HG02763 (cell line): ENCODE measurements around the gene GCSAM.

ENCODE experiments used
- ATAC-seq: cut with Tn5 transposase; IDR thresholded peaks from one replicate; pipeline ENCODE4 v1.9.1; 2021; ENCODE audit warnings: mild to moderate bottlenecking, moderate library complexity; ENCODE audit not compliant: unreplicated experiment

The GCSAM gene

DNA sequence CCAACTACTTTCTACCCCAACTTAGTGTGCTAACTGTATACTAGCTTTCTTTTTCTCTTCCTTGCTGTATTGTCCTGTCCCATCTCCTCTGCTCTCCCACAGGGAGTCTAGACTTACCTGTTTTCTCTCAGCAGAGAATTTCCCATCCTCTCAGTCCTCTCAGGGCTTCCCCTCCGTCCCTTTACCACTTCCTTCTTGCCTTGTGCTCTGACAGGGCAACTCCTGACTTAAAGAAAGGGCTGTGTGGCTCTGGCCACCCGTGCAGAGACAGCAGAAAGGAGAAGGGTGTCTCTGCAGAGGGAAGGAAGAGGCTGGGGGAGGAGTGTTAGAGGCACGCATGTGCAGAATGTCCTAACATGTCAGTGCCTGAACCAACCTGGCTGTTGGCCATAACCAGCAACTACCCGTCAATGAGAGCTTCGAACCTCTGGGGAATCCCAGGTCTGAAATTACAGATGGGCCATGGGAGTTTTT is at the start of gene GCSAM:
GCSAM (minus strand) TSS at position 274 of the 474 bp plus-strand sequence; CDS start at position 146, 128 bp downstream.
- peak; percentile 79 for ATAC-seq

DNA sequence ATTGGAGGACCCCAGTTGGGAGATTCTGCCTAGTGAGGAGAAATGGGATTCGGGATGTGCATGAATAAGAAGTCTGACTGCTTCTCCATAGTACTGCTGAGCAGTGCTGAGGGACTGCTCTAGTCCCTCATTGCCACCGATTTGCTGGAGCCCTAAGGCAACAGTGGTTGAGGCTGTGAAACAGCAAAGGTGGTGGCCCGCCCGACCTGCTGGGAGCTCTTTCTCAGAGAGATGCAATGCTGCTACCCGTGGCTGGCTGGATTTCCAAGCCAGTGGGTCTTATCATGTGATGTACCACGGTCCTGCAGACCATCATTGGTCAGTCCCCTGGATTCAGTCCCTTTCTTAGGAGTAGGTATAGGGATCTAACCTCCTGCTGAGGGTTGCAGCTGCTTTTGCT is 42.6 kb upstream of the GCSAM start:
- no peak for ATAC-seq

GRCh38 chr3:112175037-112175436 is 42.0 kb upstream of the GCSAM start:
- ATAC-seq = no peak

GRCh38 chr3:112171144-112171543 is 38.1 kb upstream of the GCSAM start:
- no peak for ATAC-seq

DNA sequence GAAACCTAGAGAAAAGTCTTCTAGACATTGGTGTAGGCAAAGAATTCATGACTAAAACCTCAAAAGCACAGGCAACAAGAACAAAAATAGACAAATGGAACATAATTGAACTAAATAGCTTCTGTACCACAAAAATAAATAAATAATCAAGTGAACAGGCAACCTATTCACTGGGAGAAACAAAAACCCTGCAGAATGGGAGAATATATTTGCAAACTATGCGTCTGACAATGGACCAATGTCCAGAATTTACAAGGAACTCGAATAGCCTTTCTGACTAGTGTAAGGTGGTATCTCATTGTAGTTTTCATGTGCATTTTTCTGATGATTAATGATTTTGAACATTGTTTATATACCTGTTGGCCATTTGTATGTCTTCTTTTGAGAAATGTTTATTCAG is 37.0 kb upstream of the GCSAM start:
- no peak for ATAC-seq

DNA sequence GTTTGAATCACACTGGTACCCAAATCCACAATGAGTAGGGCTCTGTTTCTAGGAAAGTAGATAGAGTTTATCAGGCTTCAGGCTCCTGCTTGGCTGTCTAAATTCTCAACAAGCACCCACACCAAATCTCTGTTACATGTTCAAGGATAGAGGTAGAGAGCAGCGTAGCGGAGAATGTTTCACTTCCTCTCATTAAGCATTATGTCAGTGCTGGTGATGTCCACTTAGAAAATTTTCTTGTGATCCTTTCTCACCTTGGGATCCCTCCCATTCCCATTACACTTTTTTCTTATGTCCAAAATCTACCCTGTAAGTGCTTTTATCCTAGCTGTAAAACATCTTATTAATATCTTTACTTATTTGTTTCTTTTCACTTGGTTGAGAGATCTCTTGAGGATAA is 34.7 kb upstream of the GCSAM start:
- no peak for ATAC-seq

DNA sequence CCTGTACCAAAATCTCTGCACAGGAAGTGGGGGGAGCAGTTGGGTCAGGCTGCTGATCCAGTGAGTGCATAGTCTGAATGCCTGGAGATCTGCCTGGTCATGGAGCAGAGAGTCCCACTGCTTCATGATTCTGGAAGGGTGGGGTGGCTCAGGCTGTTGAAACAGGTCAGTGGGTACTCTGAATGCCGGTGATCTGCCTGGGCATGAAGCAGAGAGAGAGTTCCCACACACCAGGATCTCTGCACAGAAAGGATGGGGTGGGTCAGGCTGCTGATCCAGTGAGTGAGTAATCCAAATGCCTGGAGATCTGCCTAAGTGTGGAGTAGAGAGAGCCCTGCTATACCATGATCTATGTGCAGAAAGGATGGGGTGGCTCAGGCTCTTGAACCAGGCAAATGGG is 16.1 kb upstream of the GCSAM start:
- ATAC-seq = no peak

DNA sequence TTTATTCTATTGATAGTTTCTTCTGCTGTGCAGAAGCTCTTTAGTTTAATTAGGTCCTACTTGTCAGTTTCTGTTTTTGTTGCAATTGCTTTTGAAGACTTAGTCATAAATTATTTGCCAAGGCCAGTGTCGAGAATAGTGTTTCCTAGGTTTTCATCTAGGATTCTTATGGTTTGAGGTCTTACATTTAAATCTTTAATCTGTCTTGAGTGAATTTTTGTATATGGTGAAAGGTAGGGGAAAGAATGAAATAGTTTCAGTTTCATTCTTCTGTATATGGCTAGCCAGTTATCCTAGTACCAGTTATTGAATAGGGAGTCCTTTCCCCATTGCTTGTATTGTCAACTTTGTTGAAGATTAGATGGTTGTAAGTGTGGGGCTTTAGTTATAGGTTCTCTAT is 10.6 kb upstream of the GCSAM start:
- ATAC-seq = no peak

- ATAC-seq = no peak
Observed at GRCh38 chr3:112143251-112143650, 10.2 kb upstream of the GCSAM start.

DNA sequence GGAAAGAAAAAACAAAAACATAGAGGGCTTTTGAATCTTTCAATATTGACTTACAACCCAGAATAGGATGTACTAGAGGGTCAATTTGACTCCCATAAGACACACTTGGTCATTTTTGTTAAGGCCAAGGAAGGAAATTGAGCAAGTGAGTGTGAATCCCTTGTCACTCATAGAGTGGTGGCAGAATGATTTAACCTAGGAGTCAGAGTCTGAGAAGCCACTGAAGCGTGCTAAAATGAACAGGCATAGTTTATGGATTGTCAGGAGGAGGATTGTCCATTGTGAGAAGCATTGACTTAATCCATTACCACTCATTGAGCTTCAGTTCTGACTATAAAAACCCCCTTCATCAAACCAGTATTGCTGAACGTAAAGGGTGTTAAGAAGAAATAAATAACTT is 8.2 kb upstream of the GCSAM start:
- ATAC-seq = no peak

- ATAC-seq = no peak
Observed at GRCh38 chr3:112140584-112140983, 7.5 kb upstream of the GCSAM start.

- no peak for ATAC-seq
Observed at GRCh38 chr3:112138219-112138969, 5.3 kb upstream of the GCSAM start.

DNA sequence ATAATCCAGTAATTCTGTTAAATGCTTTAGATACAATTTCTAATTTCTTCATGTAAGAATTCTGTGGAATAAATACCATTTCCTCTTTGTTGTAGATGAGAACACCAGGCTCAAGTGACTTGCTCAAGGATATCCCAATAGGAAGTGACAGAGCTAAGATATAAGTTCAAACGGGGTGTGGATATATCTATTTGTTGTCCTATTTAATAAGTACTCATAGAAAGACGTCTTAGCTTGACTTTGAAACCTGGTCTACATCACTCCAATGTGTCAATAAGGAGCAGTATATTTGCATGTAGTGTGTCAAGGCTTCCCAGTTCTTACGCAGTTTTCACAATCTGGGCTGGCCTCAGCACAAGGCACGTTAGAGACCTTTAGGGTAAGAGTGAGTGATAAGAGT is 4.7 kb upstream of the GCSAM start:
- no peak for ATAC-seq

DNA sequence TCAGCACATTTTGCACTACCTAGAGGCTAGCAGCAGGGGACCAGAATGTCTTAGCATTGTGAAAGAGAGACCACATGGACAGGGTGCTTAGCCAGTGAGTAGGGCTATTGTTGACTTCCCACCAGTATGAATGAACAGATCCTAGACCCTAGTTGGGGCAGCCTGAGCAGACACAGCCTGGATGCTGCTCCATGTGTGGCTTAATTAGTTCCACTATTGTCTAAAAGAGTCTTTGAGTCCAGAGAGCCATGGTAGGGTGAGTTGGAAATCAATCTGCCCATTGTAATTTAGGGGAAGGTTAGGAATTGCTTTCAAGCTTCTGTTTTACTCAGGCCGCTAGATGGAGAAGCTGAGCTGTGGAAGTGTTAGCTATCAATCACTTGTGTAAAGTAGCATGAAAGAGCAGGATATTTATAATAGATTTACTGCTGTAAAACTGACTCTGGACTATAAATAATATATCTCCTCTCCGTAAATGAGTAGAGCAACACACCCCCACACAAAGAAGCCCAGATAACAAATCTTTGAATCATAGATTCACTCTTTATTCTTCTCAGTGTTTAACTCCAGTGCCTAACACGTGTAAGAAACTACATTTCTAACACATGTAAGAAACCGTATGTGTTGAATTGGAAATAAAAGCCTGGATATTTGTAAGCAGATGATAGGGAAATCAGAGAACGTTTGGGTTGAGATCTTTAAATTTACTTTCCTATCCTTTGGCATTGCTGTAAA is 4.1 kb upstream of the GCSAM start:
- ATAC-seq = peak; percentile 24

GRCh38 chr3:112136046-112136445 is 3.0 kb upstream of the GCSAM start:
- no peak for ATAC-seq

GRCh38 chr3:112134335-112135124 is 1.5 kb upstream of the GCSAM start:
- ATAC-seq = no peak

DNA sequence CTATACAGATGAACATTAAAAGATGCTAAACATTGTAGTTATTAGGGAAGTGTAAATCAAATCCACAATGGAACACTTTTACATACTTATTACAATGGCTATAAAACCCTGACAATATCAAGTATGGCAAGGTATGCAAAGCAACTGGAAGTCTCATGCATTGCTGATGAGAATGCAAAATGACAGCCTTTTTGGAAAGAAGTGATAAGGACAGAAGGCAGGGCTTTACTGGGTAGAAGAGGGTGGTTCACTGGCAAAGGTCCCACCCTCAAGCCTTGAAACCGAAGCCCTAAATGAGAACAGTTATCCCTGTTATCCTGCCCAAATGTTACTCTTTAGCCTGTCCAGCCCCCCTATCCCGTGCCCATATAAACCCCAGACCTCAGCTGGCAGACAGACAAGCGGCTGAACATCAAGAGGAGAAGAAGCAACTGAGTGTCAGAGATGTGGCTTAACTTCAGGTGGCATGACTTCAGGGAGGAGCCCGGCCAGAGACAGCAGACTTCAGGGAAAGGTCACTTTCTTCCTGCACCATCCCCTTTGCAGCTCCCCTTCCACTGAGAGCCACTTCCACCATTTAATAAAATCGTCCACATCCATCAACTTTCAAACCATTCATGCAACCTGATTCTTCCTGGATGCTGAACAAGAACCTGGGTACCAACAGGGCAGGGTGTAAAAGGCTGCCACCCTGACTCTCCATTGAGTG is 732 bp upstream of the GCSAM start:
- no peak for ATAC-seq

- ATAC-seq = no peak
Observed at GRCh38 chr3:112132554-112132953, 494 bp downstream of the GCSAM start.

DNA sequence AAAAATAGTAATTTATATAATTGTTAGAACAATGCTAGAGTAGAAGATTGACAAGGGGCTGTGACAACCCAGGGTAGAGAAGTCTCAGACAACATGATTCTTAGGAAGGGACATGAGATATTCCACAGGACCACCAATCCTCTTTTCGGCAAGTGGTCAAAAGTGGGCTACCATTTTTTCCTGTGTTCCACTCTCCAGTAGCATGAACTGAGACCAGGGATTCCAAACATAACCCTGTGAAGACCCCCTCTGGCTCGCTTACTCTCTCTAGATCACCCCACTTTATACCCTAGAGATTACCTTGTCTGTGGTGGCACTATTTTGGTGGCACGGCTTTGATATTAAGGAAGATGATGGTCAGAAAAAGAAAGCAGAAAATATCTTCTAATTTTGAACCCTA is 960 bp downstream of the GCSAM start:
- ATAC-seq = no peak

DNA sequence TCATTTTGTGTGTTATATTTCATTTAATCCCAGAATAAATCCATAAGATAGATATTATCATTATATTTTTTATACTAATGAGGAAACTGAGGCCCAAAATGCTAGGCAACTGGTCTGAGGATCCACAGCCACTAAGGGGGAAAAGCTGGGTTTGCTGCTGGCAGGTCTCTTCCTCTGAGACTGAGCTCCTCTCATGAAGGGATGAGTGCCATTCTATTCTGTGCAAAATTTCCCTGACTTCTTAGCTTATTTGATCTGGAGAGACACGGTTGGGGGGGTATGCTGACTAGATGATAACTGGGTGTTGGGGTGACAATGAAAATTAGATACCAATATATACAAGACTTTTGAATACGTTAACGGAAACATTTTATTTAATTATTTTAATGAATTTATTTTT is 1.9 kb downstream of the GCSAM start:
- ATAC-seq = no peak

GRCh38 chr3:112130638-112130993 is 2.4 kb downstream of the GCSAM start:
- no peak for ATAC-seq
